Renal cortical epithelial cell (primary cell): ENCODE measurements around the gene HPS1. TPM values are rescaled to one million over a fixed set of nuclear protein-coding genes. Genes with fewer than 3 reads are reported as not detected.
A peak's percentile ranks its signal among the peaks of the same experiment; 100 is the strongest.

Experiments
- DNase-seq: peaks from one replicate; pipeline ENCODE4 v3.0.0-alpha.2; 2011; ENCODE audit warnings: low read depth
- total RNA-seq: library from RNA; depleted of rRNA; stranded (reverse); fragments of >200 nt; gene quantifications from 2 replicates; pipeline ENCODE4 v1.2.3, GENCODE V29; 2014

The HPS1 gene
- 9.4 and 19.8 TPM in 2 replicates for total RNA-seq

GRCh38 chr10:98446661-98447221, at the start of gene HPS1:
TSS of gene HPS1 (minus strand) at chr10:98446935. CDS start at chr10:98443240, 3,695 bp downstream.
- peak; percentile 18 for DNase-seq

DNA sequence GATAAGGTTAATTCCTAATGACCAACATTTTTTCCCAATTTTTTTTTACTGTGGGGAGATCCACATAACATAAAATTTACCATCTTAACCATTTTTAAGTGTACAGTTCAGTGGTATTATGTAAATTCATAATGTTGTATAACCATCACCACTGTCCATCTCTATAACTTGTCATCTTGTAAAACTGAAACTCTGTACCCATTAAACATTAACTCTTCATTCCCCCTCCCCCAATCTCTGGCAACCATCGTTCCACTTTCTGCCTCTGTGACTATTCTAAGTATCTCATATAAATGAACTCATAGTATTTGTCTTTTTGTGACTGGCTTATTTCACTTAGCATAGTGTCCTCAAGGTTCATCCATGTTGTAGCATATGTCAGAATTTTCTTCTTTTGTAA, 46.0 kb upstream of the HPS1 start:
- no peak for DNase-seq

GRCh38 chr10:98489561-98490481, 43.1 kb upstream of the HPS1 start:
- DNase-seq: no peak

DNA sequence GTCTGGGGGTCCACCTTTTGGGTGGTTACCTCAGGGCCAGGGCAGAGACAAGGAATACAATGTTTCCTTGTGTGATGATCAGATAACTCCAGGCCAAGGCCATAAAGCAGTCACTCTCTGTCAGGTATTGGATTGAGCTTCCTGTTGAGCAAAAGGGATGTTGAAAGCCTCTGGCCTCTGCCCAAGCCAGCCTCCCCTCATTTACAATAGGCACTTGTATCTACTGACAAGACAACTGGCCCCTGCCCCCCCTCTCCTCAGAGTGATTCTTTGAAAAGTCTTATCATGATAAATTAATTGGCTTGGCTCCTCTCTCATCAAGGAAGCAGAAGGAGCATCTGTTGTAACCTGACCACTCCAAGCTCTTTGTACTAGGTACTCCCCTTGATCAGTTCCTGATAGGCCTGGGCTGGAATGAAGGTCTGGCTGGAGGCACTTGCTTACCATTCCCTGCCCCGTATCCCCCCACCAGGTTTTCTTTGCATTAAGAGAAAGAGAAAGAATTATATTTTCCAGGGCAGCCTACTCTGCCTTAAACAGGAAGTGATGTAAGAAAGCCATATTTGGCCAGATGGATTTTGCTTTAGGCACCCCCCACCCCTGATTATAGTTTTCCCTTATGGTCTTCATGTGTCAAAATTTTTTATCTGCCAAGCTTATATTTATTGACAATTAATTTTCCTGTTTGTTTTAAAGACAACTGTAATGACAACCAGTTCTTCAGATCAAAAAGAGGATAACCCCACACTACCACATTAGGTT, 42.1 kb upstream of the HPS1 start:
- no peak for DNase-seq

DNA sequence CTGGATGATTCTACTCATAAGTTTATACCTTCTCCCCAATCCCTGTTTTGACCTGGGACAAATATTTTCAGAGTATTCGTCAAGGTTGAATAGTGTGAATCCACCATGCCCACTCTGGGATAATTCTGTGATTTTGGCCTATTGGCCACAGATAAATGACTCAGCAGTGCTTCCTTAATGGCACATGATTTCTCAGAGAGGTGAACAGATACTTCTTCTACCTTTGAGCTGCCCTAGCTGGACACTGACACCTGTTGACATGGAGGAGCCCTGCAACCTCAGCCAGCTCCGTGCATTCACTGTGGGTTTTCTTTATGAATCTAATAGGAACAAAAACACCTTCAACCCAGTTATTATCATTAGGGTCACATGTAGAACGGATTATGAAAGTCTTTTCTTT, 40.9 kb upstream of the HPS1 start:
- DNase-seq: no peak

DNA sequence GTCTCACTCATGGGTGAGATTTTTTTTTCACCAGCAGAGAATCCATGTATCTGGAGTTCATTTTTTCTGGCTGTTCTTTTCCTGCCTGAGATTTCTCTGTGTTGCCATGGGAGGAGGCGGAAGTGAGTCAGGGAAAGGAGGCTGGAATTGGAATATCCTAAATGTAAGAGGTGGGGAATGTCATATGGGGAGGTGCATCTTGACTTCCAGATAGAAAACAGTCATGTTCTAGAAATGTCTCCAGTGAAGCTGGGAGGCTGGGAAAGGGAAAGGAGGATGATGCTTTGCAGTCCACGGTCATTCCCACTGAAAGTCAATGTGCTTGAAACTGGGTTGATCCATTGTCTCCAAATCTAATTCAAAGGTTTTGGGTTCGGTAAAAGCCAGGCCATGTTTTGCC, 39.7 kb upstream of the HPS1 start:
- DNase-seq: no peak

- no peak for DNase-seq
Measured at GRCh38 chr10:98485959-98486358, 39.2 kb upstream of the HPS1 start.

DNA sequence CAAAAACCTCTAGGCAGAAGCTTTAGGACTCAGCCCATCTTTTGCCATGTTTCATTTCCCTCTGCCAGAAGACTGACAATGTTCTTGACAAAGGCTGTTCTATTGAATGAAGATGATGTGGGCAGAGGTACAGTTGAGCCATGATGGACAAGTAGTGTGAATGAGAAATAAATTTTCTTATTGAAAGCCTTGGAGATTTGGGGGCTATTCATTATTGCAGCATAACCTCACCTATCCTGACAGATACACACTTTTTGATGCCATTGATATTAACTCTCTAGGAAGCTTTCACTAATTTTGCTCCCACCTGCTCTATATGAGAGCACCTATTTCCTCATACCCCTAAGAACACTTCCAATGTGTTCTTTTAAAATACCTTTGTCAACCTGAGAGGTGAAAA, 36.9 kb upstream of the HPS1 start:
- DNase-seq: no peak

DNA sequence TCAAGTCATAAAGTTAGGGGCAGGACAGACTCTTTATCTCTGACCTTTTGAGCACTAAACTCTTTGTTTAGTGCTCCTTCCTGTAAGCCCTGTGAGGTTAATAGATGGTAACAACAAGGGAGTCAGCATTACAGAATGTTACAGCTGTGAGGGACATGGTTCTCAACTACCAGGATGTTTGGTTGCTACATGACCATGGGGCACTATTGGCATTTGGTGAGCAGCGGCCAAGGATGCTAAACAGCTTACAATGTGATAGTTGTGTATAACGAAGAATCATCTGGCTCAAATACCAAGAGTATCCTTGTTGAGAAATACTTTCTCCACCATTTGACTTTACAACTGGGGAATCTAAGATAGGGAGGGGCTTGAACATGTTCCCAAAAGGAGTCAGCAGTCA, 35.4 kb upstream of the HPS1 start:
- DNase-seq: no peak

DNA sequence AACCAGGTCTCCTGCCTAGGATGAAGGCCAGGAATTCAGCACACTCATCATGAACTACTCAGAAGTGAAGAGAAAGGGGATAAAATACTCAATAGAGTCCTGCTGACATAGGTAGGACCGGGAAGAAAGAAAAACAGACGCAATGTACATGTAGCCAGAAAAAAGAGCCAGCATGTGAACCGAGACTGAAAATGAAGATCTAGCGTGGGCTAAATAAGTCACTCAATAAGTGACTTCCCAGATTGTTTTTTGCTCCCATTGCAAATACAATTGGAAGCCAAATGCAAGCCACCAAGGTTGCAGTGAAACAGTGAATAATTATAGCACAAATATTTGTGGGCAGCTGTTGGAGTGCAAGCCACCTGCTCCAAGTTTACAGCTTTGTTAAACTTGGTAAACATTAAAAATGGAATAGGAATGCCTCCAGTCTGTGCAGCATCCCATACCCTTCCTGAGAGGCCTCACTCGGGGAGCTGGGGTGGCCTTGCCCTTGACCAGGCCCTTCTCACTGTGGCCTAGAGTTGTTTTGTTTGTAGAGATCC, 34.7 kb upstream of the HPS1 start:
- DNase-seq: no peak

GRCh38 chr10:98478430-98479222, 31.9 kb upstream of the HPS1 start:
- no peak for DNase-seq

DNA sequence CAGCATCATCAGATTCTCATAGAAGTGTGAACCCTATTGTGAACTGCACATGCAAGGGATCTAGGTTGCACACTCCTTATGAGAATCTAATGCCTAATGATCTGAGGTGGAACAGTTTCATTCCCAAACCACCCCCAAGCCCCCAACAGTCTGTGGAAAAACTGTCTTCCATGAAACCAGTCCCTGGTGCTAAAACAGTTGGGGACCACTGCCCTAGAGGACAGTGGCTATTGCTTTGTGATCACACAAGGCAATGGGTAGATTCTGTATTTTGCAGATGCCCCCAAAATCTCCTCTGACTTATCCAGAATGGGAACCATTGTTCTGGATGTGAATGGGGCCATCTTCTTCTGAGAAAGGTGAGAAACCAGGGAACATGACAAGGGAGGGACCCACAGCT, 31.1 kb upstream of the HPS1 start:
- no peak for DNase-seq

DNA sequence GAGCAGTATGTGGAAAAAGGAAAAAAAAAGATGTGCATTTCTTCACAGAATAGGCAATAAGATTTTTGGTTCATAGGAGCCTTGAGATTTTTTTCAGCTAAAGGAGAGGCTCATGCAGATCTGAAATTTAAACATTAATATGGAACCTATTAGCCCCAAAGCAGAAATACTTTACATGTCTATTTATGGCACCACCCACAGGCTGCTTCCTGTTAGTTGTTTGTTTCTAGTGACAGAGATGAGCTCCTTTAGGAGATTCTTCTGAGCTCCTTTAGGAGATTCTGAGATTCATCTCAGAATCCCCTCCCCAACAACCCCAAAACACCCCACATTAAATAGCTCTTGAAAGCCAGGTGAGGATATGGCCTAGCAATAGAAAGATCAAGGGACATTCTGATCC, 27.9 kb upstream of the HPS1 start:
- no peak for DNase-seq

DNA sequence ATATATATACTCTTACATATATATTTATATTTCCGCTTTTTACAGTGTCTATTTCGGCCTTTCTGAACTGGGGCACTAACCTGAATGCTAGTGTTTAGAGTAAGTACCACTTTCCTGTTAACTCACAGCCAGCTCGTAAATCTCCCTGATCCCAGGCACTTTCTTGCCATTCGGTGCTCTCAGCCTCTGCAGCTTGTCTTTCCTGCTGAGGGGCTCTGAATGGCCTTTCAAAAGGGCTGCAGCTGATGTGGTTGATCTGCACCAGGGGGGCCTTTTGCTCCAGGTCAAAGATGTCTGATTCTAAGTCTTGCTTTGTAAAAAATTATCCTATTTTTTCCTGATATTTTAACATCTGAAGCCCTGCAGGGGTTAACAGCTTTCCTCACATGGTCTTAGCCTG, 25.5 kb upstream of the HPS1 start:
- DNase-seq: no peak

DNA sequence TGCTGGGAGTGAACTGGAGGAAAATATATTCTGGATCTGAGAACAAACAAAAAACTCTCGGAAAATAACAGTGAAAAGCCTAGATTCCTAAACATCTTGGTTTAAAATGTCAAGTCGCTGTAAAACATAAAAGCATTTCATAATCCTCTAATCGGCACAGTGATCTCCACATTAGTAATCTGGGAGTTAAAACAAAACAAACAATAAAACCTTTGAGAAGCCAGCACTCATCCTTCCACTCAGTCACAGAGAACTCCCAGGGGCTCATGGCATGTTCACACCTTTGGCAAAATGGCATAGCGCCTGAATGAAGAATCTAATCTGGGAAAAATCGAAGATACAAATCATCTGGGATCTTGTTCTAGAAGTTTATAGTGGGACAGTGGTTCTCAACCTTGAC, 24.1 kb upstream of the HPS1 start:
- DNase-seq: no peak

GRCh38 chr10:98469001-98469931, 22.5 kb upstream of the HPS1 start:
- no peak for DNase-seq

GRCh38 chr10:98467506-98468318, 21.0 kb upstream of the HPS1 start:
- DNase-seq: peak; percentile 76

GRCh38 chr10:98466861-98467505, 20.2 kb upstream of the HPS1 start:
- DNase-seq: no peak

DNA sequence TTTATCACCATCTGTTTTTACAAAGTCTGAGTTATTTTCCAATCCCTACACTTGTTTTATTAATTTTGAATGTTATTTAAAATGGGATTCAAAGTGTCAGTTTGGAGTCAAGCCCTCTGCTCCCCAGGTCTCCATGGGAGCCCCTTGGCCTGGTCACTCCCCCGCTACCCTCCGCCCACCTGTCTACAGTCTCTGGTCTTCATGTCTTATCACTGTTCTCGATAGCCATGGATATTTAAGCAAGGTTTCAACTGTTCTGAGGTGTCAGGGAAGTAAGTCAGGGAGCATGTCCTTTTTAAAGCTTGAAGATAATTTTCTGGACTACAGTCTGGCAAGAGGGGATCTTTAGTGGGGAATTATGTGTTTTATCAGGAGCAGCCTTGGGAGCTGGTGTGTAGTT, 19.1 kb upstream of the HPS1 start:
- no peak for DNase-seq
